Caco-2 (cell line): ENCODE measurements around the gene OSCP1. TPM values are rescaled to one million over a fixed set of nuclear protein-coding genes. Genes with fewer than 3 reads are reported as not detected.
A peak's percentile ranks its signal among the peaks of the same experiment; 100 is the strongest.

Experiments used
- Bru-seq: library from RNA; stranded (reverse); fragments of 400-500 nt; gene quantifications from one replicate; lab custom pipeline; 2021; lab: Mats Ljungman, UMichigan
- BruChase-seq, 2 experiments: library from RNA; stranded (reverse); fragments of 400-500 nt; gene quantifications; one replicate each; lab custom pipeline; 2021; lab: Mats Ljungman, UMichigan
- BruUV-seq: library from RNA; stranded (reverse); fragments of 400-500 nt; replicated peaks from 2 replicates; lab custom pipeline; 2021; lab: Mats Ljungman, UMichigan
- CTCF ChIA-PET: fragments of 300-600 bp; sonication (Branson Sonifier 250); formaldehyde crosslinking; loops from one replicate; lab custom pipeline; 2022; ENCODE audit warnings: antibody characterized with exemption; lab: Charles Lee
- POLR2A ChIA-PET: fragments of 300-600 bp; sonication (Branson Sonifier 250); formaldehyde crosslinking; loops from one replicate; lab custom pipeline; 2022; ENCODE audit warnings: antibody characterized with exemption; lab: Charles Lee
- DNase-seq, 2 experiments: peaks; one replicate each; pipeline versions ENCODE4 v3.0.0 to v3.0.0-alpha.2; 2020 to 2022
- H3K27me3 ChIP-seq: replicated peaks from 2 replicates; pipeline ENCODE4 v1.6.0; 2011; ENCODE audit warnings: low read length; ENCODE audit not compliant: control insufficient read depth, insufficient read depth
- H3K36me3 ChIP-seq: 2 replicates; pipeline ENCODE4 v1.5.1; 2011; ENCODE audit warnings: low read length; ENCODE audit not compliant: control insufficient read depth, insufficient read depth
- H3K4me1 ChIP-seq: fragments of 250-450 bp; sonication (Bioruptor Pico); 2 replicates; pipeline ENCODE4 v1.5.1; 2020; ENCODE audit warnings: mild to moderate bottlenecking
- H3K4me3 ChIP-seq: 2 replicates; pipeline ENCODE4 v1.5.1; 2011; ENCODE audit warnings: low read depth, mild to moderate bottlenecking, control low read depth, low read length
- H3K9me3 ChIP-seq: fragments of 250-450 bp; sonication (Bioruptor Pico); 2 replicates; pipeline ENCODE4 v1.5.1; 2020; ENCODE audit warnings: mild to moderate bottlenecking, moderate library complexity
- H3K27ac Mint-ChIP-seq: one replicate; pipeline ENCODE4 v1.8.0; 2022; ENCODE audit warnings: mixed read lengths; ENCODE audit not compliant: unreplicated experiment
- H3K27me3 Mint-ChIP-seq: one replicate; pipeline ENCODE4 v1.8.0; 2022; ENCODE audit warnings: mixed read lengths; ENCODE audit not compliant: insufficient read depth, unreplicated experiment
- H3K36me3 Mint-ChIP-seq: one replicate; pipeline ENCODE4 v1.8.0; 2022; ENCODE audit warnings: mild to moderate bottlenecking, mixed read lengths; ENCODE audit not compliant: insufficient read depth, unreplicated experiment
- H3K4me1 Mint-ChIP-seq: one replicate; pipeline ENCODE4 v1.8.0; 2022; ENCODE audit warnings: low read depth, mixed read lengths; ENCODE audit not compliant: unreplicated experiment
- H3K4me3 Mint-ChIP-seq: one replicate; pipeline ENCODE4 v1.8.0; 2022; ENCODE audit warnings: mild to moderate bottlenecking, moderate library complexity, mixed read lengths; ENCODE audit not compliant: unreplicated experiment
- H3K9me3 Mint-ChIP-seq: one replicate; pipeline ENCODE4 v1.8.0; 2022; ENCODE audit warnings: mixed read lengths; ENCODE audit not compliant: unreplicated experiment
- CTCF ChIP-seq, 2 experiments: fragments of 200-600 bp in 1 of 2; IDR thresholded peaks; 1 replicate in 1 of 2; 2 replicates in 1 of 2; pipeline versions ENCODE4 v1.5.1 to v1.8.0; 2011 to 2022; ENCODE audit warnings: antibody characterized with exemption in 1 of 2, control low read depth in 1 of 2, inconsistent platforms in 1 of 2, low read depth in 1 of 2, low read length in 1 of 2, mild to moderate bottlenecking in 1 of 2, moderate library complexity in 1 of 2; ENCODE audit not compliant: insufficient read depth in 1 of 2, severe bottlenecking in 1 of 2, unreplicated experiment in 1 of 2
- intact Hi-C: fragments of 100-400 bp; cut with micrococcal nuclease; formaldehyde crosslinking; loops from one replicate; pipeline ENCODE4 v1.10.0; 2022; ENCODE audit not compliant: unreplicated experiment
- long read RNA-seq: library from polyadenylated mRNA; stranded (forward); transcript quantifications from one replicate; pipeline ENCODE4 v2.0.0, GENCODE V29; 2022
- total RNA-seq: library from RNA; stranded (reverse); gene quantifications from 2 replicates; pipeline ENCODE4 v1.2.3, GENCODE V29; 2022

The OSCP1 gene
- 0.51 and 0.91 TPM in 2 replicates for total RNA-seq
- percentile 22 among the genes with signal in this experiment for Bru-seq, nascent RNA
- BruChase-seq, experiment 1, labeled RNA remaining after a 2-hour chase = percentile 19 among the genes with signal in this experiment
- BruChase-seq, experiment 2, labeled RNA remaining after a 6-hour chase = percentile 16 among the genes with signal in this experiment
- long read RNA-seq, partial matches to known transcripts = 0 of 1 reads
- long read RNA-seq, other reads (novel, unspliced or antisense) = 0 of 1 reads

- Histone ChIP-seq H3K27me3 (no peaks in the 10 kb centered on the region), H3K36me3 (no peaks in the 10 kb centered on the region), H3K4me3 (peak within 1 kb of the TSS; percentile 54), H3K9me3 (no peaks in the 10 kb centered on the region), H3K4me1 (no peaks in the 10 kb centered on the region)
- Mint-ChIP-seq H3K27me3 (no peaks in the 10 kb centered on the region), H3K4me1 (no peaks in the 10 kb centered on the region), H3K27ac (peak within 1 kb of the TSS; percentile 90), H3K9me3 (no peaks in the 10 kb centered on the region), H3K4me3 (peak within 1 kb of the TSS; percentile 65), H3K36me3 (peaks cover 19% of the 10 kb centered on the region)
- ChIA-PET POLR2A (interaction anchor here (0.5 to 2.3 kb wide), 10 partner anchors 13 to 1034 kb away, joined by 3 to 22 read pairs (median 5); partner anchors contain the start of gene MRPS15), CTCF (interaction anchor here (0.6 to 1.3 kb wide), 4 partner anchors 13 to 66 kb away, joined by 3 to 5 read pairs (median 3); partner anchors contain the start of genes CSF3R and MRPS15)
- peak; percentile 91 for DNase-seq
- TF ChIP-seq CTCF (IDR thresholded peaks at IDR 0.05; ENCODE audit: insufficient read depth in 1 of 2, low read depth in 1 of 2, low read length in 1 of 2, severe bottlenecking in 1 of 2, unreplicated experiment in 1 of 2) = no peak
- BruUV-seq = no TSS peak
- intact Hi-C loops = no loop called here
These were observed at the start of gene OSCP1 for GRCh38 chr1:36450270-36450918. Gene OSCP1, minus strand, starts transcription at chr1:36450451. Its CDS starts 82 bp downstream, at chr1:36450369.

GRCh38 chr1:36497207-36497606, 47.0 kb upstream of the OSCP1 start:
- no peaks in the 10 kb centered on the region for H3K4me1 Mint-ChIP-seq
- H3K27me3 Mint-ChIP-seq = no peaks in the 10 kb centered on the region
- no TSS peak for BruUV-seq
- Histone ChIP-seq H3K27me3 (no peaks in the 10 kb centered on the region), H3K9me3 (no peaks in the 10 kb centered on the region), H3K36me3 (no peaks in the 10 kb centered on the region), H3K4me1 (no peaks in the 10 kb centered on the region), H3K4me3 (no peak overlapping the region)
- H3K36me3 Mint-ChIP-seq = peaks cover 6% of the 10 kb centered on the region
- no peak overlapping the region for H3K27ac Mint-ChIP-seq
- no peak for DNase-seq
- ChIA-PET CTCF (no interaction called here), POLR2A (no interaction called here)
- H3K9me3 Mint-ChIP-seq = no peaks in the 10 kb centered on the region
- no peak overlapping the region for H3K4me3 Mint-ChIP-seq
- intact Hi-C loops = no loop called here
- no peak for TF ChIP-seq CTCF (IDR thresholded peaks at IDR 0.05; ENCODE audit: insufficient read depth in 1 of 2, low read depth in 1 of 2, low read length in 1 of 2, severe bottlenecking in 1 of 2, unreplicated experiment in 1 of 2)

GRCh38 chr1:36494971-36495370, 44.7 kb upstream of the OSCP1 start:
- POLR2A ChIA-PET = no interaction called here
- Mint-ChIP-seq H3K4me3 (no peak overlapping the region), H3K4me1 (peaks cover 1% of the 10 kb centered on the region), H3K27ac (no peak overlapping the region), H3K9me3 (no peaks in the 10 kb centered on the region), H3K36me3 (peaks cover 6% of the 10 kb centered on the region), H3K27me3 (no peaks in the 10 kb centered on the region)
- intact Hi-C loops = no loop called here
- no peak for DNase-seq
- H3K36me3 ChIP-seq = no peaks in the 10 kb centered on the region
- no peaks in the 10 kb centered on the region; the same call in 1 of the 2 replicates for H3K4me1 ChIP-seq
- CTCF ChIA-PET = no interaction called here
- no peaks in the 10 kb centered on the region for H3K9me3 ChIP-seq
- TF ChIP-seq CTCF (IDR thresholded peaks at IDR 0.05; ENCODE audit: insufficient read depth in 1 of 2, low read depth in 1 of 2, low read length in 1 of 2, severe bottlenecking in 1 of 2, unreplicated experiment in 1 of 2) = no peak
- no peak overlapping the region for H3K4me3 ChIP-seq
- no peaks in the 10 kb centered on the region for H3K27me3 ChIP-seq
- no TSS peak for BruUV-seq
